Measurements from ENCODE around the gene SNHG17. TPM values are rescaled to one million over a fixed set of nuclear protein-coding genes. Genes with fewer than 3 reads are reported as not detected.

Gene SNHG17
- total and polyA plus RNA-seq, 9 of the 15 experiments (the other 6 are each of a cell fraction or from before 2014, with no cell fraction given), result 29.8 to 106 (median 57.7) TPM

DNA sequence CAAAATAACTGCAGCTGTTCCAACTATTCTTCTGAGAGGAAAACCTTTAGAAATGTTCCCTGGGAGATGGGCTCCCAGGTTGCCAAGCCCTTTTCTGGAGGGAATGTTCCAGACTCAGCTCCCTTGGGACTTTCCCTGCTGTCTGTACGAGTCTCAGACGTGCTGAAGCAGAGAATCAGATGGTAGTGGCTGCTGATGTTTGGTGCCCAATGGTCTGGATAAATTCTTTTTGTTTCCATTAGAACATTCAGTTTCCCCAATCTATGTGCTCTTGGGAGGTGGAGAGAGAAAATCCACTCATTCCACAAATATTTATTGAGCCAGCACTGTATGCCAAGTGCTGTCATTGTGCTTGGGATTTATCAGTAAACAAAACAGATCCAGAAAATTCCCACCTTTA, 40.0 kb downstream of the SNHG17 start:
- peaks cover 0 to 13% of the 10 kb centered on the region in 2 experiments; a peak in 3 of 5 replicates for H3K27me3 ChIP-seq (ENCODE audit: control insufficient read depth in 2 of 2, insufficient read depth in 2 of 2, low read length in 2 of 2)
- H3K36me3 ChIP-seq (ENCODE audit: control insufficient read depth, insufficient read depth, low read length), result no peaks in the 10 kb centered on the region
- no peaks in the 10 kb centered on the region for H3K9me1 ChIP-seq (ENCODE audit: control insufficient read depth, insufficient read depth, low read length)
- no peaks in the 10 kb centered on the region; a peak in 1 of 5 replicates for H3K4me1 ChIP-seq (replicated peaks in 1 of 2; ENCODE audit: control insufficient read depth in 2 of 2, insufficient read depth in 2 of 2, low read length in 2 of 2)
- no peak overlapping the region for H3K4me3 ChIP-seq
- H3K9me3 ChIP-seq (replicated peaks; ENCODE audit: control insufficient read depth, insufficient read depth, low read depth, low read length), result no peaks in the 10 kb centered on the region
- no peak for FAIRE-seq
- BruUV-seq (replicated peaks), result no TSS peak
- no peaks in the 10 kb centered on the region for H4K20me1 ChIP-seq (replicated peaks; ENCODE audit: control insufficient read depth, insufficient read depth, low read length)
- ChIA-PET CTCF (ENCODE audit: low intra/inter-chr PET ratio) (no interaction called here), POLR2A (interaction anchor here (0.9 to 1.5 kb wide), 2 partner anchors 15 to 37 kb away, joined by 3 read pairs; no protein-coding TSS in a partner anchor)
- WGBS (ENCODE audit: insufficient coverage, low coverage, missing lambda C conversion rate), result 0% methylated on average over 2 of the region's 2 CpGs
- H3K27ac ChIP-seq (ENCODE audit: extremely low read depth, low read depth, low read length), result no peak overlapping the region
- no peak overlapping the region for H2AFZ ChIP-seq (ENCODE audit: low read depth, low read length)
- DNase-seq (ENCODE audit: extremely low read depth in 1 of 4, low spot score in 3 of 4), result no peak
- no peak for TF ChIP-seq SAFB2 (IDR thresholded peaks at IDR 0.05; ENCODE audit: borderline replicate concordance, low read depth, low read length, severe bottlenecking)
- intact Hi-C loops (cut with micrococcal nuclease) (no loop called here), in situ Hi-C loops (cut with MboI) (no loop called here)
- no peaks in the 10 kb centered on the region for H3K79me2 ChIP-seq (ENCODE audit: control insufficient read depth, insufficient read depth, low read length)
- ATAC-seq, result no peak
- no peak overlapping the region for H3K4me2 ChIP-seq (ENCODE audit: insufficient read depth, low read length)
- H3K9ac ChIP-seq (ENCODE audit: insufficient read depth in 1 of 2, low read depth in 2 of 2, low read length in 2 of 2), result no peak overlapping the region

DNA sequence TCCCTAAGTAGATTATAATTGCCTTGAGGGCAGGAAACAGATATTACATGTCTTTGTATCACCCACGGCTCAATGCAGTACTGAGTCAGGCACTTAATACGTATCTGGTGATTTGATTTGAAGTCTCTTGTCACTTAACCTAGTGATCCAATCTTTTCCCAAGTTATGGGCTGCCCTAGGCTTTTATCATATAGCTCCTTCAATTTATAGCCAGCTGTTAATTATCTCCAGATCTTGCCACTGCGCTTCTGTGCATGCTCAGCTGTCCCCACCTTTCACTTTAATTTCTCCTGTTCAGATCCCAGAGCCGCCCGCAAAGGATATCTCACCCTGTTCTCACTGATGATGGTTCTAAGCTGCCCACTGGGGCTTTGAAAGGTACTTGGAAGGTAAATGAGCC, 41.9 kb downstream of the SNHG17 start:
- no peak for ATAC-seq
- Histone ChIP-seq H3K27ac (ENCODE audit: extremely low read depth, low read depth, low read length) (no peak overlapping the region), H3K36me3 (ENCODE audit: control insufficient read depth, insufficient read depth, low read length) (no peaks in the 10 kb centered on the region), H3K4me1 (replicated peaks in 1 of 2; ENCODE audit: control insufficient read depth in 2 of 2, insufficient read depth in 2 of 2, low read length in 2 of 2) (no peaks in the 10 kb centered on the region; a peak in 1 of 5 replicates), H3K4me3 (no peak overlapping the region), H3K9me3 (replicated peaks; ENCODE audit: control insufficient read depth, insufficient read depth, low read depth, low read length) (no peaks in the 10 kb centered on the region), H2AFZ (ENCODE audit: low read depth, low read length) (0 out of 2 replicates have a peak overlapping the region, but pooled peaks have one; percentile 14), H3K4me2 (ENCODE audit: insufficient read depth, low read length) (no peak overlapping the region), H3K79me2 (ENCODE audit: control insufficient read depth, insufficient read depth, low read length) (no peaks in the 10 kb centered on the region), H3K9ac (ENCODE audit: insufficient read depth in 1 of 2, low read depth in 2 of 2, low read length in 2 of 2) (no peak overlapping the region), H4K20me1 (replicated peaks; ENCODE audit: control insufficient read depth, insufficient read depth, low read length) (no peaks in the 10 kb centered on the region), H3K9me1 (ENCODE audit: control insufficient read depth, insufficient read depth, low read length) (no peaks in the 10 kb centered on the region), H3K27me3 (ENCODE audit: control insufficient read depth in 2 of 2, insufficient read depth in 2 of 2, low read length in 2 of 2) (peaks cover 0 to 22% of the 10 kb centered on the region in 2 experiments; a peak in 2 of 5 replicates)
- DNase-seq (ENCODE audit: extremely low read depth in 1 of 4, low spot score in 3 of 4), result no peak
- WGBS (ENCODE audit: insufficient coverage, low coverage, missing lambda C conversion rate), result 8% methylated on average over 5 of the region's 5 CpGs
- no TSS peak for BruUV-seq (replicated peaks)
- ChIA-PET POLR2A (no interaction called here), CTCF (ENCODE audit: low intra/inter-chr PET ratio) (no interaction called here)
- in situ Hi-C loops (cut with MboI), result no loop called here
- intact Hi-C loops (cut with micrococcal nuclease), result no loop called here
- no peak for FAIRE-seq
- TF ChIP-seq MBD2 (IDR thresholded peaks at IDR 0.05; ENCODE audit: borderline replicate concordance, low read depth) (no peak), HDAC6 (IDR thresholded peaks at IDR 0.05; ENCODE audit: low read depth, low read length) (no peak), E2F5 (CRISPR knock-in tag; IDR thresholded peaks at IDR 0.05) (no peak), ZC3H8 (IDR thresholded peaks at IDR 0.05) (no peak), ZBTB8A (IDR thresholded peaks at IDR 0.05; ENCODE audit: partially characterized antibody) (no peak), SMARCB1 (IDR thresholded peaks at IDR 0.05; ENCODE audit: insufficient read length, low read depth) (no peak), KDM1A (IDR thresholded peaks at IDR 0.05) (no peak), BHLHE40 (IDR thresholded peaks at IDR 0.05; ENCODE audit: low read length) (no peak), CTBP1 (IDR thresholded peaks at IDR 0.05; ENCODE audit: borderline replicate concordance) (no peak), ZNF551 (CRISPR knock-in tag; IDR thresholded peaks at IDR 0.05) (no peak), SP1 (CRISPR knock-in tag; IDR thresholded peaks at IDR 0.05) (no peak), ESRRB (CRISPR knock-in tag; IDR thresholded peaks at IDR 0.05; ENCODE audit: borderline replicate concordance) (no peak), THRAP3 (IDR thresholded peaks at IDR 0.05; ENCODE audit: borderline replicate concordance) (no peak), POU5F1 (IDR thresholded peaks at IDR 0.05; ENCODE audit: borderline replicate concordance, low read depth, low read length, partially characterized antibody) (no peak)
- TF ChIP-seq, protein P1, sequence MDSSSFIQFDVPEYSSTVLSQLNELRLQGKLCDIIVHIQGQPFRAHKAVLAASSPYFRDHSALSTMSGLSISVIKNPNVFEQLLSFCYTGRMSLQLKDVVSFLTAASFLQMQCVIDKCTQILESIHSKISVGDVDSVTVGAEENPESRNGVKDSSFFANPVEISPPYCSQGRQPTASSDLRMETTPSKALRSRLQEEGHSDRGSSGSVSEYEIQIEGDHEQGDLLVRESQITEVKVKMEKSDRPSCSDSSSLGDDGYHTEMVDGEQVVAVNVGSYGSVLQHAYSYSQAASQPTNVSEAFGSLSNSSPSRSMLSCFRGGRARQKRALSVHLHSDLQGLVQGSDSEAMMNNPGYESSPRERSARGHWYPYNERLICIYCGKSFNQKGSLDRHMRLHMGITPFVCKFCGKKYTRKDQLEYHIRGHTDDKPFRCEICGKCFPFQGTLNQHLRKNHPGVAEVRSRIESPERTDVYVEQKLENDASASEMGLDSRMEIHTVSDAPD (CRISPR knock-in tag; IDR thresholded peaks at IDR 0.05), result no peak

All from K562 (cell line).